Thoracic aorta (tissue), 2 donors: ENCODE results near the gene PACSIN2. TPM values are rescaled to one million over a fixed set of nuclear protein-coding genes. Genes with fewer than 3 reads are reported as not detected.

ENCODE experiments used
- ATAC-seq: fragments of 150-250 bp; one replicate; pipeline ENCODE4 v1.8.0; 2017; ENCODE audit warnings: low read depth; ENCODE audit not compliant: insufficient number of reproducible peaks, low FRiP score
- DNase-seq: peaks from one replicate; pipeline ENCODE4 v3.0.0-alpha.2; 2020; ENCODE audit warnings: low spot score
- H3K27ac ChIP-seq, 2 donors: fragments of 200-600 bp; sonication (generic); 1 replicate in 1 of 2; 2 replicates in 1 of 2; pipeline ENCODE4 v1.5.1; 2016; ENCODE audit warnings: mild to moderate bottlenecking in 2 of 2, moderate library complexity in 2 of 2
- H3K27me3 ChIP-seq: fragments of 200-600 bp; sonication (generic); replicated peaks from 2 replicates; pipeline ENCODE4 v1.6.0; 2016; ENCODE audit warnings: mild to moderate bottlenecking; ENCODE audit not compliant: insufficient read depth
- H3K36me3 ChIP-seq: fragments of 200-600 bp; sonication (generic); one replicate; pipeline ENCODE4 v1.5.1; 2016
- H3K4me1 ChIP-seq, 2 donors: fragments of 200-600 bp; sonication (generic); 1 replicate in 1 of 2; 2 replicates in 1 of 2; pipeline versions ENCODE4 v1.5.1 to v1.6.0; 2016; ENCODE audit warnings: low read depth in 2 of 2, mild to moderate bottlenecking in 1 of 2; ENCODE audit not compliant: control insufficient read depth in 1 of 2
- H3K4me3 ChIP-seq: fragments of 200-600 bp; sonication (generic); 2 replicates; pipeline ENCODE4 v1.5.1; 2016; ENCODE audit warnings: mild to moderate bottlenecking
- H3K9me3 ChIP-seq: fragments of 200-600 bp; sonication (generic); 2 replicates; pipeline ENCODE4 v1.5.1; 2016
- CTCF ChIP-seq: fragments of 200-600 bp; sonication (generic); IDR thresholded peaks from one replicate; pipeline ENCODE4 v1.5.1; 2019; ENCODE audit warnings: antibody characterized with exemption
- total RNA-seq, 2 donors: library from RNA; depleted of rRNA; stranded (reverse); fragments of >200 nt; gene quantifications; one replicate each; pipeline versions ENCODE4 v1.1.0 to v1.2.3, GENCODE V29; 2016

The PACSIN2 gene
- total RNA-seq, 2 donors from 2014 or later: 135 to 155 TPM

- no peaks in the 10 kb centered on the region for H3K27me3 ChIP-seq
- DNase-seq (no peak), ATAC-seq (no peak)
- peak overlapping the region; percentile 94 to 95 for H3K27ac ChIP-seq
- no peaks in the 10 kb centered on the region for H3K9me3 ChIP-seq
- peaks cover 66 to 96% of the 10 kb centered on the region in 2 donors for H3K4me1 ChIP-seq
- no peaks in the 10 kb centered on the region for H3K36me3 ChIP-seq
- H3K4me3 ChIP-seq: peak overlapping the region; percentile 70
- TF ChIP-seq CTCF: no peak
Measured at GRCh38 chr22:42994276-42994916, 20.6 kb downstream of the PACSIN2 start.

- Histone ChIP-seq H3K27ac (peak overlapping the region; percentile 94 to 95), H3K36me3 (no peaks in the 10 kb centered on the region), H3K27me3 (no peaks in the 10 kb centered on the region), H3K4me1 (peaks cover 61 to 96% of the 10 kb centered on the region in 2 donors), H3K4me3 (peak overlapping the region; percentile 70), H3K9me3 (no peaks in the 10 kb centered on the region)
- no peak for TF ChIP-seq CTCF
- DNase-seq (no peak), ATAC-seq (no peak)
Measured at GRCh38 chr22:42993651-42994275, 21.2 kb downstream of the PACSIN2 start.

- DNase-seq: no peak
- ATAC-seq: no peak
- Histone ChIP-seq H3K27me3 (no peaks in the 10 kb centered on the region), H3K9me3 (no peaks in the 10 kb centered on the region), H3K27ac (peak overlapping the region; percentile 94 to 95), H3K4me1 (peaks cover 56 to 96% of the 10 kb centered on the region in 2 donors), H3K36me3 (no peaks in the 10 kb centered on the region), H3K4me3 (peak overlapping the region; percentile 70)
- no peak for TF ChIP-seq CTCF
Measured at GRCh38 chr22:42992886-42993479, 22.0 kb downstream of the PACSIN2 start.

- Histone ChIP-seq H3K27me3 (no peaks in the 10 kb centered on the region), H3K4me3 (no peak overlapping the region), H3K9me3 (no peaks in the 10 kb centered on the region), H3K4me1 (peaks cover 49 to 92% of the 10 kb centered on the region in 2 donors), H3K36me3 (no peaks in the 10 kb centered on the region), H3K27ac (peak overlapping the region; percentile 94 to 95)
- no peak for ATAC-seq
- DNase-seq: no peak
- no peak for TF ChIP-seq CTCF
Measured at GRCh38 chr22:42992092-42992491, 22.9 kb downstream of the PACSIN2 start.

GRCh38 chr22:42991010-42991651 lies 23.8 kb downstream of the PACSIN2 start:
- peak overlapping the region; percentile 64 to 94 for H3K27ac ChIP-seq
- H3K4me1 ChIP-seq: peaks cover 39 to 90% of the 10 kb centered on the region in 2 donors
- H3K27me3 ChIP-seq: no peaks in the 10 kb centered on the region
- no peaks in the 10 kb centered on the region for H3K9me3 ChIP-seq
- no peak for DNase-seq
- no peaks in the 10 kb centered on the region for H3K36me3 ChIP-seq
- ATAC-seq: no peak
- no peak for TF ChIP-seq CTCF
- H3K4me3 ChIP-seq: peak overlapping the region; percentile 4
